Measurements from ENCODE around the gene EGF.

The EGF gene

DNA sequence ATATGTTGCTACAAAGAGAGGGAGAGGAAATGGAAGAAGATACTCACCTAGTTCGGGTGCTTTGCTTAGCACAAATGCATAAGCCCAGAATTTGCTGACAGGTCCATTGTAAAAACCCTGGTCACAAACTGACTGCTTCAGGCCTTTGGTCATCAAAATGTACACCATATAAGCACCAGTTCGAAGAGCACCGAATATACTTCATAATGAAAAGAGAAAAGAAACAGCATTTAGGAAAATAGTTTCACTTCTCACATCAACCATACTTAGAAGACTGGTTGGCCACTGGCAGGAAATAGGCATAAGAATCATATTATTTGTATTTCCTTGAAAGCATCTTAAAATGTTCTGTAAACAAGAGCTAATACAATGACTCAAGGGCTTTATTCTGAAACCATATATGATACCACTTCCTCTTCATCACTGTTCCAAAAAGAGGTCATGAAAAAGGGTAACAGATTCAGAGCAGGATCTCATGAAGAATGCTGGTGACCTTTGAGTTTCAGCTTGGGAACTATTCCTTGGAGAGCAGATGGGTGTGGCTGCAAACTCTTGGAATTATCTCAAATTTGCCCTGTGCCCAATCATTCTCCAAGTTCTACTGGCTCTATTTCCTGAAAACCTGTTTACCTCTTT is 147.0 kb downstream of the EGF start:
- no peak for DNase-seq (ENCODE audit: low read depth, low spot score)

DNA sequence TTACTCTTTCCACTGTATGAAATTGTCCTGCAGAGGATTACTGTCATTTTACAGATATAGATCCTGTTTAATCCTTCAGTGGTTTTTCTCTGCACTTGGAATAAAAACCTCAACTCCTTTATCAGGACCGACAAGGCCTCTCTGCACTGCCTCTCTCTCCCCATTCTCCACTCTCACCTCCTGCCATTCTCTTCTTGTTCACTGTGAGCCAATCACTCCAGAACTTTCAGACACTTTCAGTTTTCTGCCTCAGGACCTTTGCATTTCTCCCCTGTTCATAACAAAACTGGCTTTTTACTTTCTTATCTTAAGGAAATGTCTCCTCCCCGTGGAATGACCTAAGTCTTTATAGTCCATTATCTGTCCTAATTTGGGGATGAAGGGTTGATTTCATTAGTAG is 148.4 kb downstream of the EGF start:
- no peak for DNase-seq (ENCODE audit: low read depth, low spot score)
- no peaks in the 10 kb centered on the region for H3K36me3 ChIP-seq (ENCODE audit: insufficient read depth, insufficient read length, low read length)
- H3K4me1 ChIP-seq (ENCODE audit: insufficient read depth, insufficient read length), result no peaks in the 10 kb centered on the region
- H3K9ac ChIP-seq (ENCODE audit: insufficient read length, low read depth), result no peak overlapping the region
- H3K4me3 ChIP-seq (ENCODE audit: insufficient read length, low read depth), result no peak overlapping the region
- no peak for TF ChIP-seq ZNF274 (IDR thresholded peaks at IDR 0.05; ENCODE audit: low read depth, low read length)
- TF ChIP-seq YY1 (IDR thresholded peaks at IDR 0.05; ENCODE audit: insufficient read depth, insufficient read length), result no peak
- TF ChIP-seq SUZ12 (IDR thresholded peaks at IDR 0.05; ENCODE audit: extremely low read depth, insufficient read depth, insufficient read length), result no peak
- no peaks in the 10 kb centered on the region for H3K9me3 ChIP-seq (ENCODE audit: insufficient read depth, low read length)
- no peaks in the 10 kb centered on the region for H3K27me3 ChIP-seq (ENCODE audit: insufficient read depth, insufficient read length)

More for the DNA sequence above, 147.0 kb downstream of the EGF start:
- Histone ChIP-seq H3K36me3 (ENCODE audit: insufficient read depth, insufficient read length, low read length) (no peaks in the 10 kb centered on the region), H3K9me3 (ENCODE audit: insufficient read depth, low read length) (no peaks in the 10 kb centered on the region), H3K27me3 (ENCODE audit: insufficient read depth, insufficient read length) (no peaks in the 10 kb centered on the region), H3K9ac (ENCODE audit: insufficient read length, low read depth) (no peak overlapping the region), H3K4me3 (ENCODE audit: insufficient read length, low read depth) (no peak overlapping the region), H3K4me1 (ENCODE audit: insufficient read depth, insufficient read length) (no peaks in the 10 kb centered on the region)
- no peak for TF ChIP-seq SUZ12 (IDR thresholded peaks at IDR 0.05; ENCODE audit: extremely low read depth, insufficient read depth, insufficient read length)
- no peak for TF ChIP-seq ZNF274 (IDR thresholded peaks at IDR 0.05; ENCODE audit: low read depth, low read length)
- no peak for TF ChIP-seq YY1 (IDR thresholded peaks at IDR 0.05; ENCODE audit: insufficient read depth, insufficient read length)
